Measurements from ENCODE around the gene AGAP2.

Gene AGAP2

GRCh38 chr12:57724936-57725740 is 13.4 kb downstream of the AGAP2 start:
- Histone ChIP-seq H3K9me3 (ENCODE audit: insufficient read depth, low read depth, low read length) (peaks cover 19% of the 10 kb centered on the region), H3K79me1 (ENCODE audit: low read length) (no peaks in the 10 kb centered on the region), H2AFZ (ENCODE audit: insufficient read depth, low read length, poor library complexity) (no peak overlapping the region), H2AK5ac (ENCODE audit: low read length) (no peak overlapping the region), H3K4me3 (ENCODE audit: low read depth, low read length) (no peak overlapping the region), H3K4me2 (ENCODE audit: low read length) (no peak overlapping the region), H3K23ac (ENCODE audit: low read length) (no peak overlapping the region), H3K36me3 (ENCODE audit: control insufficient read depth in 1 of 2, insufficient read depth in 2 of 2, low read length in 2 of 2) (peaks cover 13 to 17% of the 10 kb centered on the region in 2 experiments), H4K12ac (ENCODE audit: low read depth, low read length) (no peak overlapping the region), H3K18ac (ENCODE audit: low read length) (no peak overlapping the region), H3K27ac (ENCODE audit: low read depth, low read length) (no peak overlapping the region), H2BK5ac (ENCODE audit: low read depth, low read length, poor library complexity) (no peak overlapping the region), H3K79me2 (ENCODE audit: control insufficient read depth, insufficient read depth, low read length, poor library complexity) (no peaks in the 10 kb centered on the region), H2BK120ac (ENCODE audit: insufficient read depth, low read length, poor library complexity) (no peak overlapping the region), H4K91ac (ENCODE audit: low read depth, low read length) (no peak overlapping the region), H3K14ac (ENCODE audit: low read length) (no peak overlapping the region), H3K9ac (ENCODE audit: low read length) (no peak overlapping the region), H3K4ac (ENCODE audit: low read depth, low read length) (no peak overlapping the region), H3K27me3 (ENCODE audit: insufficient read depth, low read length) (peaks cover 26% of the 10 kb centered on the region), H3K4me1 (ENCODE audit: control insufficient read depth in 1 of 2, insufficient read depth in 2 of 2, low read length in 2 of 2) (peaks cover 7 to 12% of the 10 kb centered on the region in 2 experiments), H2BK12ac (ENCODE audit: low read length) (no peak overlapping the region), H4K8ac (ENCODE audit: low read depth, low read length) (no peak overlapping the region)
- WGBS (ENCODE audit: extremely low coverage, insufficient coverage, insufficient read length) = no CpG with 5 or more reads among the region's 11 CpGs
- no peak for DNase-seq

- Histone ChIP-seq H3K79me1 (ENCODE audit: low read length) (no peaks in the 10 kb centered on the region), H4K12ac (ENCODE audit: low read depth, low read length) (no peak overlapping the region), H3K4me3 (ENCODE audit: low read depth, low read length) (peak overlapping the region; percentile 28), H2AK5ac (ENCODE audit: low read length) (no peak overlapping the region), H2AFZ (ENCODE audit: insufficient read depth, low read length, poor library complexity) (no peak overlapping the region), H4K8ac (ENCODE audit: low read depth, low read length) (no peak overlapping the region), H3K4me1 (ENCODE audit: control insufficient read depth in 1 of 2, insufficient read depth in 2 of 2, low read length in 2 of 2) (peaks cover 7 to 12% of the 10 kb centered on the region in 2 experiments), H4K91ac (ENCODE audit: low read depth, low read length) (no peak overlapping the region), H3K36me3 (ENCODE audit: control insufficient read depth in 1 of 2, insufficient read depth in 2 of 2, low read length in 2 of 2) (peaks cover 17 to 24% of the 10 kb centered on the region in 2 experiments), H3K27ac (ENCODE audit: low read depth, low read length) (no peak overlapping the region), H3K4me2 (ENCODE audit: low read length) (no peak overlapping the region), H3K18ac (ENCODE audit: low read length) (no peak overlapping the region), H2BK12ac (ENCODE audit: low read length) (no peak overlapping the region), H3K79me2 (ENCODE audit: control insufficient read depth, insufficient read depth, low read length, poor library complexity) (no peaks in the 10 kb centered on the region), H3K27me3 (ENCODE audit: insufficient read depth, low read length) (peaks cover 23% of the 10 kb centered on the region), H2BK120ac (ENCODE audit: insufficient read depth, low read length, poor library complexity) (no peak overlapping the region), H3K9ac (ENCODE audit: low read length) (no peak overlapping the region), H2BK5ac (ENCODE audit: low read depth, low read length, poor library complexity) (no peak overlapping the region), H3K23ac (ENCODE audit: low read length) (no peak overlapping the region), H3K14ac (ENCODE audit: low read length) (no peak overlapping the region), H3K4ac (ENCODE audit: low read depth, low read length) (no peak overlapping the region), H3K9me3 (ENCODE audit: insufficient read depth, low read depth, low read length) (peaks cover 17% of the 10 kb centered on the region)
- WGBS (ENCODE audit: extremely low coverage, insufficient coverage, insufficient read length) = no CpG with 5 or more reads among the region's 12 CpGs
- DNase-seq = no peak
Observed at GRCh38 chr12:57724003-57724935, 14.3 kb downstream of the AGAP2 start.

DNA sequence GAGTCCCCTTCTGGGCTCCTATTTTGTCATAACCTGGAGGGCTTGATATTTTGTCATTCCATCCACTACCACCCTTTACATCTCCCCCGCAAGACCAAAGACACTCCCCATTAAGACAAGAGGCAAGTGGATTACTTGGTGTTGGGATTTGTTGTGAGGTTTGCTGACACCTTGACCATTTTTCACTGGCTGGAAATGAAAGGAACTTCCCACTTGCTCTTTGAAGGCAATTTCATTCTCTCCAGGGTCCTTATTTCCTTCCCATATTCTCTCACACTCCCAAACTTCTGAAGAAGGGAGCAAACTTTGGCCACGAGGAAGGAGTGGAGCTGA is 14.9 kb downstream of the AGAP2 start:
- Histone ChIP-seq H3K79me2 (ENCODE audit: control insufficient read depth, insufficient read depth, low read length, poor library complexity) (no peaks in the 10 kb centered on the region), H3K9ac (ENCODE audit: low read length) (no peak overlapping the region), H3K4me2 (ENCODE audit: low read length) (no peak overlapping the region), H3K79me1 (ENCODE audit: low read length) (no peaks in the 10 kb centered on the region), H3K23ac (ENCODE audit: low read length) (no peak overlapping the region), H2BK120ac (ENCODE audit: insufficient read depth, low read length, poor library complexity) (no peak overlapping the region), H3K36me3 (ENCODE audit: control insufficient read depth in 1 of 2, insufficient read depth in 2 of 2, low read length in 2 of 2) (peaks cover 23 to 31% of the 10 kb centered on the region in 2 experiments), H3K14ac (ENCODE audit: low read length) (no peak overlapping the region), H2BK5ac (ENCODE audit: low read depth, low read length, poor library complexity) (no peak overlapping the region), H3K9me3 (ENCODE audit: insufficient read depth, low read depth, low read length) (peaks cover 17% of the 10 kb centered on the region), H3K27ac (ENCODE audit: low read depth, low read length) (no peak overlapping the region), H2AK5ac (ENCODE audit: low read length) (no peak overlapping the region), H3K4ac (ENCODE audit: low read depth, low read length) (no peak overlapping the region), H4K8ac (ENCODE audit: low read depth, low read length) (no peak overlapping the region), H2AFZ (ENCODE audit: insufficient read depth, low read length, poor library complexity) (no peak overlapping the region), H3K4me3 (ENCODE audit: low read depth, low read length) (no peak overlapping the region), H3K4me1 (ENCODE audit: control insufficient read depth in 1 of 2, insufficient read depth in 2 of 2, low read length in 2 of 2) (peaks cover 7 to 12% of the 10 kb centered on the region in 2 experiments), H3K27me3 (ENCODE audit: insufficient read depth, low read length) (peaks cover 22% of the 10 kb centered on the region), H3K18ac (ENCODE audit: low read length) (no peak overlapping the region), H4K12ac (ENCODE audit: low read depth, low read length) (no peak overlapping the region), H2BK12ac (ENCODE audit: low read length) (no peak overlapping the region), H4K91ac (ENCODE audit: low read depth, low read length) (no peak overlapping the region)
- no peak for DNase-seq
- WGBS (ENCODE audit: extremely low coverage, insufficient coverage, insufficient read length) = no CpG with 5 or more reads among the region's 2 CpGs

DNA sequence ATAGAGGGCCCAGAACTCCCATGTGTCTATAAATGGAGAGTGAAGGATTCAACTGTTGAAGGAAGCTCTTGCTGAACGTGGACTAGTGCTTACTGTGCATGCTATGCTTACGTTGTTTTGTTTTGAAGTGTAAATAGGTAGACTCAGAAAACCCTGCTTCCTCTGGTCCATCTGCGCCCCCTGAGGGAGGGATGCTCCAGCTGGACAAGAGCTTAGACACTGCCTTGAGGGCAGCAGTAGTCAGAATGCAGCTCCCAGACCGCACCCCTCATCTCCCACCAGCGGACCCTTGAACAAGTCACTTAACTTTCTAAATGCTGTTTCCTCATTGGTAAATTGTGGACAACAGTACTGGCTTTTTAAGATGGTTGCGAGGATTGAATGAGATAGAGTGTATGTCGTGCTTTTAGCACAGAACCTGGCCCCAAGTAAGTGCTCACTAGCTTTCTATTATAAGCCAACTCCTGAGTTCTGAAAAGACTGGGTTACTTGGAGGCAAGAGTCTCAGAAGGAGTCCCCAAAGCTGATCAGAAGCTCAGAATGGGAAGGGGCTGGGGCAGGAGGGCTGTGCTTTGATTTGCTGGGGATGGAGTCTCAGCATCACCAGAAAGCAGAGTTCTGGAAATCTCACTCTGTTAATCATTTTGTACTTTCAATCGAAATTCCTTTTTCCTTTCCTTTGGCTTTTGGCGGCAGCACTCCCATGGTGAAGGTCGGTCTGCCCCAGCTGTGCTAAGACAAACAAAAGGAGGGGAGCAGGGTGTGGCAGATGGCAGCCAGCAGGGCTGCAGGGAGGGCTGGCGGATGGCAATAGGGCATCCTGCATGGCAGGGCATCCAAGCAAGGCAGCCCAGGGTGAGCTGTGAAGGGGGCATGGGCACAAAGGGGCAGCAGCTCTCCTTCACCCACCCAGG is 15.6 kb downstream of the AGAP2 start:
- Histone ChIP-seq H3K27ac (ENCODE audit: low read depth, low read length) (no peak overlapping the region), H3K79me2 (ENCODE audit: control insufficient read depth, insufficient read depth, low read length, poor library complexity) (no peaks in the 10 kb centered on the region)
- no CpG with 5 or more reads among the region's 11 CpGs for WGBS (ENCODE audit: extremely low coverage, insufficient coverage, insufficient read length)

More for the DNA sequence above, 15.6 kb downstream of the AGAP2 start:
- peaks cover 16% of the 10 kb centered on the region for H3K9me3 ChIP-seq (ENCODE audit: insufficient read depth, low read depth, low read length)
- no peak overlapping the region for H2BK12ac ChIP-seq (ENCODE audit: low read length)
- H3K14ac ChIP-seq (ENCODE audit: low read length) = no peak overlapping the region
- H2AFZ ChIP-seq (ENCODE audit: insufficient read depth, low read length, poor library complexity) = no peak overlapping the region
- peaks cover 29 to 37% of the 10 kb centered on the region in 2 experiments for H3K36me3 ChIP-seq (ENCODE audit: control insufficient read depth in 1 of 2, insufficient read depth in 2 of 2, low read length in 2 of 2)
- no peak overlapping the region for H3K4me3 ChIP-seq (ENCODE audit: low read depth, low read length)
- H2AK5ac ChIP-seq (ENCODE audit: low read length) = no peak overlapping the region
- peaks cover 22% of the 10 kb centered on the region for H3K27me3 ChIP-seq (ENCODE audit: insufficient read depth, low read length)
- no peak for DNase-seq
- H3K23ac ChIP-seq (ENCODE audit: low read length) = no peak overlapping the region
- no peak overlapping the region for H2BK5ac ChIP-seq (ENCODE audit: low read depth, low read length, poor library complexity)
- H4K91ac ChIP-seq (ENCODE audit: low read depth, low read length) = no peak overlapping the region
- no peak overlapping the region for H3K9ac ChIP-seq (ENCODE audit: low read length)
- H4K8ac ChIP-seq (ENCODE audit: low read depth, low read length) = no peak overlapping the region
- H3K79me1 ChIP-seq (ENCODE audit: low read length) = no peaks in the 10 kb centered on the region
- no peak overlapping the region for H3K4ac ChIP-seq (ENCODE audit: low read depth, low read length)
- no peak overlapping the region for H2BK120ac ChIP-seq (ENCODE audit: insufficient read depth, low read length, poor library complexity)
- H4K12ac ChIP-seq (ENCODE audit: low read depth, low read length) = no peak overlapping the region
- H3K18ac ChIP-seq (ENCODE audit: low read length) = no peak overlapping the region
- peaks cover 7 to 12% of the 10 kb centered on the region in 2 experiments for H3K4me1 ChIP-seq (ENCODE audit: control insufficient read depth in 1 of 2, insufficient read depth in 2 of 2, low read length in 2 of 2)
- no peak overlapping the region for H3K4me2 ChIP-seq (ENCODE audit: low read length)

Data from trophoblast cell (in vitro differentiated cells and primary cell).